ENCODE data around the gene RGPD3.
A peak's percentile ranks its signal among the peaks of the same experiment; 100 is the strongest.
"Not testable (repeated sequence)": the region's sequence is repeated elsewhere in the genome, so short reads cannot be mapped to it uniquely, and the experiment has no call there.

RGPD3 gene

GRCh38 chr2:106468107-106468506, at the start of gene RGPD3:
TSS of gene RGPD3 (minus strand) at chr2:106468413. CDS start at chr2:106468288, 125 bp downstream.
- DNase-seq: not testable (repeated sequence)

GRCh38 chr2:106517329-106517728, 49.1 kb upstream of the RGPD3 start:
- DNase-seq: no peak

GRCh38 chr2:106516864-106517263, 48.7 kb upstream of the RGPD3 start:
- no peak for DNase-seq

- DNase-seq: no peak
Observed at GRCh38 chr2:106516436-106516835, 48.2 kb upstream of the RGPD3 start.

- DNase-seq: not testable (repeated sequence)
Observed at GRCh38 chr2:106514827-106515226, 46.6 kb upstream of the RGPD3 start.

GRCh38 chr2:106513391-106513790, 45.2 kb upstream of the RGPD3 start:
- DNase-seq: not testable (repeated sequence)

GRCh38 chr2:106511934-106512333, 43.7 kb upstream of the RGPD3 start:
- DNase-seq: not testable (repeated sequence)

GRCh38 chr2:106511476-106511901, 43.3 kb upstream of the RGPD3 start:
- DNase-seq: peak; percentile 72

GRCh38 chr2:106510791-106511190, 42.6 kb upstream of the RGPD3 start:
- DNase-seq: not testable (repeated sequence)

GRCh38 chr2:106509374-106509770, 41.2 kb upstream of the RGPD3 start:
- DNase-seq: not testable (repeated sequence)

GRCh38 chr2:106508660-106509373, 40.6 kb upstream of the RGPD3 start:
- not testable (repeated sequence) for DNase-seq

- not testable (repeated sequence) for DNase-seq
Observed at GRCh38 chr2:106506002-106506687, 37.9 kb upstream of the RGPD3 start.

- not testable (repeated sequence) for DNase-seq
Observed at GRCh38 chr2:106504787-106505186, 36.6 kb upstream of the RGPD3 start.

- DNase-seq: not testable (repeated sequence)
Observed at GRCh38 chr2:106504192-106504591, 36.0 kb upstream of the RGPD3 start.

- not testable (repeated sequence) for DNase-seq
Observed at GRCh38 chr2:106502351-106502750, 34.1 kb upstream of the RGPD3 start.

- DNase-seq: not testable (repeated sequence)
Observed at GRCh38 chr2:106500350-106500749, 32.1 kb upstream of the RGPD3 start.

- not testable (repeated sequence) for DNase-seq
Observed at GRCh38 chr2:106498549-106498948, 30.3 kb upstream of the RGPD3 start.

- not testable (repeated sequence) for DNase-seq
Observed at GRCh38 chr2:106492913-106493312, 24.7 kb upstream of the RGPD3 start.

- not testable (repeated sequence) for DNase-seq
Observed at GRCh38 chr2:106492399-106492798, 24.2 kb upstream of the RGPD3 start.

GRCh38 chr2:106489701-106490100, 21.5 kb upstream of the RGPD3 start:
- not testable (repeated sequence) for DNase-seq

GRCh38 chr2:106487386-106488191, 19.4 kb upstream of the RGPD3 start:
- not testable (repeated sequence) for DNase-seq

GRCh38 chr2:106486551-106487385, 18.6 kb upstream of the RGPD3 start, which contains the start of gene CD8B2:
TSS of gene CD8B2 (plus strand) at chr2:106487364. CDS start at chr2:106487427, 63 bp downstream.
- DNase-seq: not testable (repeated sequence)

All from activated CD8-positive, alpha-beta memory T cell treated with anti-CD3 and anti-CD28 coated beads for 24 hours (primary cell).